Liver (tissue), 9 donors: ENCODE results near the gene SMOC2. TPM values are rescaled to one million over a fixed set of nuclear protein-coding genes. Genes with fewer than 3 reads are reported as not detected.

Source experiments
- DNase-seq: peaks from one replicate; pipeline ENCODE4 v3.0.0-alpha.2; 2017; ENCODE audit warnings: low spot score
- H3K27ac ChIP-seq, 2 donors: one replicate each; pipeline ENCODE4 v1.7.0; 2013; ENCODE audit warnings: inconsistent platforms in 2 of 2, low read length in 2 of 2, control low read depth in 1 of 2, low read depth in 1 of 2, mild to moderate bottlenecking in 1 of 2
- H3K27me3 ChIP-seq, 4 donors: one replicate each; pipeline versions ENCODE4 v1.6.1 to v1.7.0; 2013; ENCODE audit warnings: low read length in 3 of 4, inconsistent platforms in 1 of 4, mild to moderate bottlenecking in 1 of 4, moderate library complexity in 1 of 4; ENCODE audit not compliant: control insufficient read depth in 4 of 4, insufficient read depth in 4 of 4
- H3K36me3 ChIP-seq, 4 donors: one replicate each; pipeline versions ENCODE4 v1.6.1 to v1.7.0; 2013; ENCODE audit warnings: low read length in 3 of 4, mild to moderate bottlenecking in 3 of 4, low read depth in 1 of 4, moderate library complexity in 1 of 4; ENCODE audit not compliant: control insufficient read depth in 4 of 4, insufficient read depth in 3 of 4
- H3K4me1 ChIP-seq, 4 donors: one replicate each; pipeline versions ENCODE4 v1.6.1 to v1.7.0; 2013; ENCODE audit warnings: low read length in 3 of 4, mild to moderate bottlenecking in 3 of 4, moderate library complexity in 1 of 4; ENCODE audit not compliant: control insufficient read depth in 4 of 4, insufficient read depth in 4 of 4
- H3K4me3 ChIP-seq, 3 donors: one replicate each; pipeline versions ENCODE4 v1.6.1 to v1.7.0; 2013; ENCODE audit warnings: low read length in 3 of 3, control low read depth in 1 of 3, low read depth in 1 of 3, mild to moderate bottlenecking in 1 of 3
- H3K9ac ChIP-seq, 2 donors: one replicate each; pipeline ENCODE4 v1.7.0; 2013; ENCODE audit warnings: low read length in 2 of 2, mild to moderate bottlenecking in 2 of 2, moderate library complexity in 2 of 2, control low read depth in 1 of 2, low read depth in 1 of 2
- H3K9me3 ChIP-seq, 4 donors: one replicate each; pipeline versions ENCODE4 v1.6.1 to v1.7.0; 2013; ENCODE audit warnings: low read length in 3 of 4; ENCODE audit not compliant: control insufficient read depth in 4 of 4
- EGR1 ChIP-seq, 2 donors: IDR thresholded peaks; 2 replicates each; pipeline ENCODE4 v1.6.1; 2016 to 2018; ENCODE audit warnings: antibody characterized with exemption in 2 of 2, low read depth in 2 of 2
- FOXA1 ChIP-seq: IDR thresholded peaks from 2 replicates; pipeline ENCODE4 v1.6.1; 2016; ENCODE audit warnings: antibody characterized with exemption
- FOXA2 ChIP-seq: IDR thresholded peaks from 2 replicates; pipeline ENCODE4 v1.6.1; 2016; ENCODE audit warnings: antibody characterized with exemption
- GABPA ChIP-seq, 2 donors: IDR thresholded peaks in 1 of 2; conservative IDR thresholded peaks in 1 of 2; 2 replicates each; pipeline ENCODE4 v1.6.1; 2016; ENCODE audit warnings: antibody characterized with exemption in 2 of 2, mild to moderate bottlenecking in 1 of 2, moderate library complexity in 1 of 2
- HNF4A ChIP-seq, 2 donors: conservative IDR thresholded peaks; 2 replicates each; pipeline ENCODE4 v1.6.1; 2016; ENCODE audit warnings: antibody characterized with exemption in 2 of 2, mild to moderate bottlenecking in 2 of 2
- HNF4G ChIP-seq: IDR thresholded peaks from 2 replicates; pipeline ENCODE4 v1.6.1; 2016; ENCODE audit warnings: antibody characterized with exemption
- JUND ChIP-seq, 2 donors: IDR thresholded peaks; 2 replicates each; pipeline ENCODE4 v1.6.1; 2016; ENCODE audit warnings: antibody characterized with exemption in 2 of 2
- NR2F2 ChIP-seq: IDR thresholded peaks from 2 replicates; pipeline ENCODE4 v1.6.1; 2016; ENCODE audit warnings: antibody characterized with exemption
- RXRA ChIP-seq, 2 donors: IDR thresholded peaks; 2 replicates each; pipeline ENCODE4 v1.6.1; 2017 to 2018; ENCODE audit warnings: antibody characterized with exemption in 2 of 2, mild to moderate bottlenecking in 1 of 2
- SP1 ChIP-seq: IDR thresholded peaks from 2 replicates; pipeline ENCODE4 v1.6.1; 2018; ENCODE audit warnings: antibody characterized with exemption, mild to moderate bottlenecking
- TAF1 ChIP-seq: conservative IDR thresholded peaks from 2 replicates; pipeline ENCODE4 v1.6.1; 2016; ENCODE audit warnings: antibody characterized with exemption, mild to moderate bottlenecking
- YY1 ChIP-seq: IDR thresholded peaks from 2 replicates; pipeline ENCODE4 v1.6.1; 2016; ENCODE audit warnings: antibody characterized with exemption, mild to moderate bottlenecking
- WGBS: extraction: QIAGEN DNeasy Blood & Tissue Kit; methylation state at CpG from one replicate; pipeline ENCODE4 v1.1.7; 2013; 5-methylcytosine and 5-hydroxymethylcytosine counted together
- polyA plus RNA-seq, 2 donors: library from polyadenylated mRNA; stranded (reverse) in 1 of 2; unstranded in 1 of 2; fragments of 200-250 nt in 1 of 2; fragments of >200 nt in 1 of 2; fragmentation: Nextera tagmentation in 1 of 2; extraction: Ambion mirVana in 1 of 2; gene quantifications; one replicate each; pipeline versions ENCODE4 v1.2.1 to v1.2.3, GENCODE V29; 2013 to 2015
- total RNA-seq, 2 donors: library from RNA; depleted of rRNA; stranded (reverse); fragments of >200 nt; gene quantifications; one replicate each; pipeline ENCODE4 v1.2.3, GENCODE V29; 2014
- TF ChIP-seq, protein P1 (sequence below): IDR thresholded peaks from 2 replicates; pipeline ENCODE4 v1.6.1; 2016; ENCODE audit warnings: antibody characterized with exemption
- TF ChIP-seq, protein P2 (sequence below): IDR thresholded peaks from 2 replicates; pipeline ENCODE4 v1.6.1; 2016; ENCODE audit warnings: antibody characterized with exemption
- TF ChIP-seq, protein P3 (sequence below): fragments of 150-350 bp; IDR thresholded peaks from 2 replicates; pipeline ENCODE4 v1.5.1; 2017; ENCODE audit warnings: improper control_type of control experiment, low read depth, low read length; ENCODE audit not compliant: missing input control
- TF ChIP-seq, protein P4 (sequence below): IDR thresholded peaks from 2 replicates; pipeline ENCODE4 v1.6.1; 2016; ENCODE audit warnings: antibody characterized with exemption, mild to moderate bottlenecking
- donor health status: healthy.
- donor health status: healthy.
- donor health status: healthy.
- donor health status: healthy.
- donor health status: healthy.

Gene SMOC2
- total and polyA plus RNA-seq, 4 donors = 0.23 to 1.9 (median 1.1) TPM

DNA sequence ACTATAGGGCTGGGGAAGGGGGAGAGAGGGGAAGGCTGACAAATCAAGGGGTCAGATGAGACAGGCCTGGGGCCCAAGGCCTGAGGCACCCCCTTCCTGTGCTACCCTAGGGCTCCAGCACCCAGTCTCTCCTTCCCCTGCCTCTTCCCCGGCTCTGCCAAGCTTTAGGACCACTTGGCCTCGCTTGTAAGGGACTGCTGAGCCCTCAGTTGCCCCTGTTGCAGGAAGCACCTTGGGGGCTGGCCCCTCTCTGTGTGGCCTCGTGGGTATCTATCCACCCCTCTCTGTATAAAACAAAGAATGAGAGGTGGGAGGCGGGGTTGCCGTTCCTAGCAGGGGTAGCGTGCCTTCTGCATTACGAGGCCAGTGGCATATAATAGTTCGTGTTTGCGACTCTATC, 21.4 kb upstream of the SMOC2 start:
- Histone ChIP-seq H3K36me3 (no peaks in the 10 kb centered on the region), H3K4me3 (no peak overlapping the region), H3K27ac (no peak overlapping the region), H3K9ac (no peak overlapping the region), H3K4me1 (no peaks in the 10 kb centered on the region), H3K9me3 (no peaks in the 10 kb centered on the region), H3K27me3 (peaks cover 0 to 2% (median 0%) of the 10 kb centered on the region in 4 donors)
- WGBS = 86% methylated on average over 9 of the region's 9 CpGs
- TF ChIP-seq, protein P1, sequence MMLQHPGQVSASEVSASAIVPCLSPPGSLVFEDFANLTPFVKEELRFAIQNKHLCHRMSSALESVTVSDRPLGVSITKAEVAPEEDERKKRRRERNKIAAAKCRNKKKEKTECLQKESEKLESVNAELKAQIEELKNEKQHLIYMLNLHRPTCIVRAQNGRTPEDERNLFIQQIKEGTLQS = no peak
- no peak for TF ChIP-seq EGR1 (IDR thresholded peaks at IDR 0.05; ENCODE audit: low read depth in 2 of 2)
- TF ChIP-seq, protein P2, sequence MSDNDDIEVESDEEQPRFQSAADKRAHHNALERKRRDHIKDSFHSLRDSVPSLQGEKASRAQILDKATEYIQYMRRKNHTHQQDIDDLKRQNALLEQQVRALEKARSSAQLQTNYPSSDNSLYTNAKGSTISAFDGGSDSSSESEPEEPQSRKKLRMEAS = no peak
- TF ChIP-seq HNF4G = no peak
- TF ChIP-seq TAF1 = no peak
- no peak for TF ChIP-seq SP1
- no peak for TF ChIP-seq GABPA (IDR thresholded peaks at IDR 0.05 in 1 of 2, conservative IDR thresholded peaks at IDR 0.05 in 1 of 2)
- TF ChIP-seq JUND (IDR thresholded peaks at IDR 0.05) = no peak
- TF ChIP-seq FOXA1 = no peak
- peak; percentile 24 for DNase-seq

DNA sequence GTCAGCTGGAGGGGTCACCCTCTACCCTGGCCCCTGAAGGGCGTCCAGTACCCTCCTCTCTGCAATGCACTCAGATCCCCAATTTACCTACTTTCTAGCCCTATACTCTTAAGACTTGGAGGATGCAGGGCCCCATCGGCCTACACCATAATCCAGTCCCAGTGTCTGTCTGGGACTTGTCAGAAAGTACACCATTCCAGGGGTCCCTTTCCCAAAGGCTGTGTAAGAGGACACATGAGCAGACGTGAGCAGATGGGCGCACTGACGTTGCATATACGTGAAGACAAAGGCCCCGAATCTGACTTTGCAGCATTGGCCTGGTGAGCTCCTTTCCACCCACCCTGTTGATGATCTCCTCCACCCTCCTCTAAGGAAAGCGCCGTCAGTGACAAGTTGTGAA, 20.9 kb upstream of the SMOC2 start:
- TF ChIP-seq NR2F2 (no peak), HNF4G (no peak), TAF1 (no peak)
- no peaks in the 10 kb centered on the region for H3K4me1 ChIP-seq
- H3K36me3 ChIP-seq = no peaks in the 10 kb centered on the region
- 89% methylated on average over 9 of the region's 9 CpGs for WGBS
- no peak overlapping the region for H3K4me3 ChIP-seq
- H3K9ac ChIP-seq = no peak overlapping the region
- peaks cover 0 to 2% (median 0%) of the 10 kb centered on the region in 4 donors for H3K27me3 ChIP-seq
- H3K9me3 ChIP-seq = no peaks in the 10 kb centered on the region
- DNase-seq = peak; percentile 14
- no peak overlapping the region for H3K27ac ChIP-seq

DNA sequence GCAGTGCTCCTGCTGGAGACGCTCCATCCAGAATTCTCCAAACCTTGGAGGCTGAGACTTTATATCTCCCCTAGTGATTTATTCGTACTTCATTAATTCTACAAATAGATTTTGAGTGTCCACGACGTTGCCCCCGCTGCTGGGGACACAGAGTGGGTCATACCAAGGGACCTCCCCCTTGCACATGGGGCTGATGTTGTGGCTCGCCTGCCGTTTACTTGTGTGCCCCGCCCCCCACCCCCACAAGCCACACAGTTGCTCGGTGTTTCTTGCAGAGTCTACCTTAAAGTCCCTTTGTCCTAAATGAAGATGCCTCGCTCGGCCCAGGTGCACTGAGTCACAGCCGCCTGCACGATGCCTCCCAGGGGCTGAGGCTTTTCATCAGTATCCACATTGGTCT, 20.3 kb upstream of the SMOC2 start:
- H3K27ac ChIP-seq = no peak overlapping the region
- no peak for TF ChIP-seq TAF1
- TF ChIP-seq, protein P3, sequence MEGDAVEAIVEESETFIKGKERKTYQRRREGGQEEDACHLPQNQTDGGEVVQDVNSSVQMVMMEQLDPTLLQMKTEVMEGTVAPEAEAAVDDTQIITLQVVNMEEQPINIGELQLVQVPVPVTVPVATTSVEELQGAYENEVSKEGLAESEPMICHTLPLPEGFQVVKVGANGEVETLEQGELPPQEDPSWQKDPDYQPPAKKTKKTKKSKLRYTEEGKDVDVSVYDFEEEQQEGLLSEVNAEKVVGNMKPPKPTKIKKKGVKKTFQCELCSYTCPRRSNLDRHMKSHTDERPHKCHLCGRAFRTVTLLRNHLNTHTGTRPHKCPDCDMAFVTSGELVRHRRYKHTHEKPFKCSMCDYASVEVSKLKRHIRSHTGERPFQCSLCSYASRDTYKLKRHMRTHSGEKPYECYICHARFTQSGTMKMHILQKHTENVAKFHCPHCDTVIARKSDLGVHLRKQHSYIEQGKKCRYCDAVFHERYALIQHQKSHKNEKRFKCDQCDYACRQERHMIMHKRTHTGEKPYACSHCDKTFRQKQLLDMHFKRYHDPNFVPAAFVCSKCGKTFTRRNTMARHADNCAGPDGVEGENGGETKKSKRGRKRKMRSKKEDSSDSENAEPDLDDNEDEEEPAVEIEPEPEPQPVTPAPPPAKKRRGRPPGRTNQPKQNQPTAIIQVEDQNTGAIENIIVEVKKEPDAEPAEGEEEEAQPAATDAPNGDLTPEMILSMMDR = no peak
- no peak for TF ChIP-seq NR2F2
- TF ChIP-seq, protein P2 = no peak
- TF ChIP-seq RXRA (IDR thresholded peaks at IDR 0.05) = no peak
- TF ChIP-seq, protein P4, sequence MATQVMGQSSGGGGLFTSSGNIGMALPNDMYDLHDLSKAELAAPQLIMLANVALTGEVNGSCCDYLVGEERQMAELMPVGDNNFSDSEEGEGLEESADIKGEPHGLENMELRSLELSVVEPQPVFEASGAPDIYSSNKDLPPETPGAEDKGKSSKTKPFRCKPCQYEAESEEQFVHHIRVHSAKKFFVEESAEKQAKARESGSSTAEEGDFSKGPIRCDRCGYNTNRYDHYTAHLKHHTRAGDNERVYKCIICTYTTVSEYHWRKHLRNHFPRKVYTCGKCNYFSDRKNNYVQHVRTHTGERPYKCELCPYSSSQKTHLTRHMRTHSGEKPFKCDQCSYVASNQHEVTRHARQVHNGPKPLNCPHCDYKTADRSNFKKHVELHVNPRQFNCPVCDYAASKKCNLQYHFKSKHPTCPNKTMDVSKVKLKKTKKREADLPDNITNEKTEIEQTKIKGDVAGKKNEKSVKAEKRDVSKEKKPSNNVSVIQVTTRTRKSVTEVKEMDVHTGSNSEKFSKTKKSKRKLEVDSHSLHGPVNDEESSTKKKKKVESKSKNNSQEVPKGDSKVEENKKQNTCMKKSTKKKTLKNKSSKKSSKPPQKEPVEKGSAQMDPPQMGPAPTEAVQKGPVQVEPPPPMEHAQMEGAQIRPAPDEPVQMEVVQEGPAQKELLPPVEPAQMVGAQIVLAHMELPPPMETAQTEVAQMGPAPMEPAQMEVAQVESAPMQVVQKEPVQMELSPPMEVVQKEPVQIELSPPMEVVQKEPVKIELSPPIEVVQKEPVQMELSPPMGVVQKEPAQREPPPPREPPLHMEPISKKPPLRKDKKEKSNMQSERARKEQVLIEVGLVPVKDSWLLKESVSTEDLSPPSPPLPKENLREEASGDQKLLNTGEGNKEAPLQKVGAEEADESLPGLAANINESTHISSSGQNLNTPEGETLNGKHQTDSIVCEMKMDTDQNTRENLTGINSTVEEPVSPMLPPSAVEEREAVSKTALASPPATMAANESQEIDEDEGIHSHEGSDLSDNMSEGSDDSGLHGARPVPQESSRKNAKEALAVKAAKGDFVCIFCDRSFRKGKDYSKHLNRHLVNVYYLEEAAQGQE = no peak
- no peak for TF ChIP-seq HNF4G
- TF ChIP-seq FOXA2 = no peak
- no peak for TF ChIP-seq HNF4A (conservative IDR thresholded peaks at IDR 0.05)
- TF ChIP-seq YY1 = no peak
- no peaks in the 10 kb centered on the region for H3K4me1 ChIP-seq
- no peak overlapping the region for H3K4me3 ChIP-seq
- WGBS = 82% methylated on average over 13 of the region's 13 CpGs
- H3K9me3 ChIP-seq = no peaks in the 10 kb centered on the region
- H3K27me3 ChIP-seq = peaks cover 0 to 2% (median 0%) of the 10 kb centered on the region in 4 donors
- no peaks in the 10 kb centered on the region for H3K36me3 ChIP-seq
- H3K9ac ChIP-seq = no peak overlapping the region
- DNase-seq = peak; percentile 21
